SH-SY5Y (cell line): Measurements from ENCODE around the gene LHFPL3.

ENCODE experiments used
- GATA2 ChIP-seq: IDR thresholded peaks from 2 replicates; pipeline ENCODE4 v1.6.1; 2011; ENCODE audit warnings: mild to moderate bottlenecking, low read depth, low read length
- GATA3 ChIP-seq: IDR thresholded peaks from 2 replicates; pipeline ENCODE4 v1.6.1; 2011; ENCODE audit warnings: low read depth, mild to moderate bottlenecking, low read length, moderate library complexity

- TF ChIP-seq GATA3 (no peak), GATA2 (no peak)
Observed at GRCh38 chr7:104686286-104686685, 357.9 kb downstream of the LHFPL3 start.
